Effector CD8-positive, alpha-beta T cell (primary cell): ENCODE results near the gene CEP97.
"Not testable (repeated sequence)": the region's sequence is repeated elsewhere in the genome, so short reads cannot be mapped to it uniquely, and the experiment has no call there.

Experiments
- DNase-seq: peaks from one replicate; lab custom pipeline; 2025; lab: John Stamatoyannopoulos, UW
- total RNA-seq, 4 experiments: gene quantifications; one replicate each; lab custom pipeline; 2026; lab: John Stamatoyannopoulos, UW

CEP97 gene, protein sequence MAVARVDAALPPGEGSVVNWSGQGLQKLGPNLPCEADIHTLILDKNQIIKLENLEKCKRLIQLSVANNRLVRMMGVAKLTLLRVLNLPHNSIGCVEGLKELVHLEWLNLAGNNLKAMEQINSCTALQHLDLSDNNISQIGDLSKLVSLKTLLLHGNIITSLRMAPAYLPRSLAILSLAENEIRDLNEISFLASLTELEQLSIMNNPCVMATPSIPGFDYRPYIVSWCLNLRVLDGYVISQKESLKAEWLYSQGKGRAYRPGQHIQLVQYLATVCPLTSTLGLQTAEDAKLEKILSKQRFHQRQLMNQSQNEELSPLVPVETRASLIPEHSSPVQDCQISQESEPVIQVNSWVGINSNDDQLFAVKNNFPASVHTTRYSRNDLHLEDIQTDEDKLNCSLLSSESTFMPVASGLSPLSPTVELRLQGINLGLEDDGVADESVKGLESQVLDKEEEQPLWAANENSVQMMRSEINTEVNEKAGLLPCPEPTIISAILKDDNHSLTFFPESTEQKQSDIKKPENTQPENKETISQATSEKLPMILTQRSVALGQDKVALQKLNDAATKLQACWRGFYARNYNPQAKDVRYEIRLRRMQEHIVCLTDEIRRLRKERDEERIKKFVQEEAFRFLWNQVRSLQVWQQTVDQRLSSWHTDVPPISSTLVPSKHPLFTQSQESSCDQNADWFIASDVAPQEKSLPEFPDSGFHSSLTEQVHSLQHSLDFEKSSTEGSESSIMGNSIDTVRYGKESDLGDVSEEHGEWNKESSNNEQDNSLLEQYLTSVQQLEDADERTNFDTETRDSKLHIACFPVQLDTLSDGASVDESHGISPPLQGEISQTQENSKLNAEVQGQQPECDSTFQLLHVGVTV
- 29.2 to 47.5 (median 41.3) reads per million in 4 experiments for total RNA-seq

GRCh38 chr3:101724329-101725193 lies at the start of gene CEP97:
Gene CEP97, plus strand, starts transcription at chr3:101724614. Its CDS starts 63 bp downstream, at chr3:101724677.
- peak; percentile 77 for DNase-seq

- no peak for DNase-seq
Observed at GRCh38 chr3:101675709-101676215, 48.7 kb upstream of the CEP97 start.

- no peak for DNase-seq
Observed at GRCh38 chr3:101676216-101676764, 48.1 kb upstream of the CEP97 start.

DNA sequence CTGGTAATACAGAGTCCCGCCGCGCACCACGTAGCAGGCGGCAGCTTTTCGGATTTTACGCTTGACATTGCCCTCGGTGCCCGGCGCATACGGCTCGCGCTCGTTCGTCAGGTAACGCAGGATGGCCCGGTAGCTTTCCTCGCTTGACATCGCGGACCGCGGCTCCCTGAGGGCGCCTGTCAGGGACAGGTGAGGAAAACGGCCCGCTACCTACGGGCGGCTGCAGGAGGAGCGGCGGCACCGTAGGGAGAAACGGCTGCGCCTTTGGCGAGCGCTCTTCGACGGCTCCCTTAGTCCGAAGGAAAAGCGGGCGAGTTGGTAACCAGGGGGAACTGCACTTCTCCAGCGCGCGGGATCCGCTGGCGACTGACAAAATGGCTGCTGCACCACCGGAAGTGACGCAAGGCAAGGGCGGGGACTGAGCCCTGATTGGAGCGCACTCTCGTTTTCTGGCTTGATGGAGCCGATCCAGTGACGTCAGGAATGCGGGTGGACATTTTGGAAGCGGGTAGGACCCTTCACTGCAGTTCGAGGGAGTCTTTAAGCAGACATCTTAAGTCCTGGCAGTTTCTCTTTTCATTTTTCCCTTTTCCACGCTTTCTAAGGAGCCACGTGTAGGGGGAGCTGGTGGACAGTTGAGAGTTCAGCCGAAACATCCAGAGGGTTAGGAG lies 47.5 kb upstream of the CEP97 start, which contains the start of gene ZBTB11:
TSS of gene ZBTB11 (minus strand) at position 368 of the 671 bp plus-strand sequence. CDS start at position 150, 218 bp downstream.
- no peak for DNase-seq

DNA sequence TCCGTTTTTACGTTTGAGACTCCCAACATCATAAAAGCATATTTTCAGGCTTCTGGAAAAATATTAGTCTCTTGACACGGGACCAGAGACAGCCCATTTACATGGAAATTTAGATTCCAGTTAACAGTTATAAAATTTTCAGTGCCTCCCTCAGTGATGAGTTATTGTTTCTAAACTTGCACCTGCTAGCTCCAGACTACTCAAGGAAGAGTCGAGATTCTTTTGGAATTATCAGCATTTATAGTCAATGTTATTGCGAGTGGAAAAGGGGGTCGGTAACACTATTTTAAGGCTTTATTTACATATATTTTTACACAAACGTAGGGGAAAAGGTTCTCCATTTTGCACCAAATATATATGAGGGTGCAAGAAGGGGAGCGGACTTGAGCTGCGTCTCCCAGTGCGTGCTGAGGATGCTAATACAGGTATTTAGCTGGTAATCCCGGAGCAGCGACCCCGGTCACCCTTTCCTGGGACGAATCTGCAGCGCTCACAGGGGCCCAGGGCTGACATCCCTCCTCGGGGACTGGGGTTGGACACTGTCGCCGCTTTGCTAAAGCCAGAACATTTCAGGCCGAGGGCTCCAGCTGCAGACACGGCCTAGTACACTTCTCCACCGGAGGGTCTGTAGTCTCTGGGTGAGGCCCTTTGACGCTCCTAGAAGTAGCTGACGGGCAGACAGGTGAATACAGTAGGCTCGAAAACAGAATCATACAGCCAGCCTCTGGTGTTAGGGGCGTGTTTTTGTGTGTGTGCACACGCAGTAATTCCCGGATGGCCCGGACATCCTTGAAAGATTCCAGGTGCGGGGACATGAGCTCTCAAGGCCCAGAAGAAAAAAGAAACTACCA lies 46.8 kb upstream of the CEP97 start:
- DNase-seq = no peak

- not testable (repeated sequence) for DNase-seq
Observed at GRCh38 chr3:101678837-101679236, 45.6 kb upstream of the CEP97 start.

- DNase-seq = no peak
Observed at GRCh38 chr3:101680466-101680865, 43.9 kb upstream of the CEP97 start.

- no peak for DNase-seq
Observed at GRCh38 chr3:101685050-101685400, 39.4 kb upstream of the CEP97 start.

GRCh38 chr3:101685870-101686307 lies 38.5 kb upstream of the CEP97 start:
- no peak for DNase-seq

GRCh38 chr3:101687142-101687931 lies 37.1 kb upstream of the CEP97 start:
- DNase-seq = no peak

DNA sequence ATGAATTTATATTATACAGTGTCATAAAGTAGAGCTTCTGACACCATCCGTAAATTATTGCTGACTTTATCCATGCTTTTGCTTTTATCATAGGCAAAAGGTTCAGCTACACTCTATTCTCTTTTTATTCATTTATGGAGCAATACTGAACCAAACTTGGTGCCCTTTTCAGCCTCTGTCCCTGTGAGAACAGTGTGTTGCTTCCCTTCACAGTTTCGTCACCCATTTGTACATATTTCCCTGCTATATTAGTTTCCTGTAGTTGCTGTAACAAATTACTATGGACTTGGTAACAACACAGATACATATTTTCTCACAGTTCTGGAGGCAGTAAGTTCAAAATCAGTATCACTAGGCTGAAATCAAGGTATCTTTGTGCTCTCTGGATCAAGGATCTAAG lies 35.1 kb upstream of the CEP97 start:
- no peak for DNase-seq

DNA sequence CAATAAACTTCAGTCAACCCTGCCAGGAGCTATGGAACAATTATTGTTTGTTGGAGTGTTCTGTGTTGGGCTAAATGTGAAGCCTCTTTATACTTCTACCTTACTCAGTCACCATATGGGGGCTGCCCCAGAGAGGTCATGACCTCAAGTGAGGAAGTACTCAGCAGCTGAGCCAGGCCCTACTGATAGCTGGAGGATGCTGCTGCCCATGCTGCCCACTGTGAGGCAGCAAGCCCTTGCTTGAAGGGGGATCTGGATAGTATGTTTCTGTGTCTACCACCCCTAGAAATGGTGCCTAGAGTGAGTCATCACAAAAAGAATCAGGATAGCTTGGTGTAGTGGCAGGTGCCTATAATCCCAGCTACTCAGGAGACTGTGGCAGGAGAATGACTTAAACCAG lies 33.4 kb upstream of the CEP97 start:
- DNase-seq = no peak

DNA sequence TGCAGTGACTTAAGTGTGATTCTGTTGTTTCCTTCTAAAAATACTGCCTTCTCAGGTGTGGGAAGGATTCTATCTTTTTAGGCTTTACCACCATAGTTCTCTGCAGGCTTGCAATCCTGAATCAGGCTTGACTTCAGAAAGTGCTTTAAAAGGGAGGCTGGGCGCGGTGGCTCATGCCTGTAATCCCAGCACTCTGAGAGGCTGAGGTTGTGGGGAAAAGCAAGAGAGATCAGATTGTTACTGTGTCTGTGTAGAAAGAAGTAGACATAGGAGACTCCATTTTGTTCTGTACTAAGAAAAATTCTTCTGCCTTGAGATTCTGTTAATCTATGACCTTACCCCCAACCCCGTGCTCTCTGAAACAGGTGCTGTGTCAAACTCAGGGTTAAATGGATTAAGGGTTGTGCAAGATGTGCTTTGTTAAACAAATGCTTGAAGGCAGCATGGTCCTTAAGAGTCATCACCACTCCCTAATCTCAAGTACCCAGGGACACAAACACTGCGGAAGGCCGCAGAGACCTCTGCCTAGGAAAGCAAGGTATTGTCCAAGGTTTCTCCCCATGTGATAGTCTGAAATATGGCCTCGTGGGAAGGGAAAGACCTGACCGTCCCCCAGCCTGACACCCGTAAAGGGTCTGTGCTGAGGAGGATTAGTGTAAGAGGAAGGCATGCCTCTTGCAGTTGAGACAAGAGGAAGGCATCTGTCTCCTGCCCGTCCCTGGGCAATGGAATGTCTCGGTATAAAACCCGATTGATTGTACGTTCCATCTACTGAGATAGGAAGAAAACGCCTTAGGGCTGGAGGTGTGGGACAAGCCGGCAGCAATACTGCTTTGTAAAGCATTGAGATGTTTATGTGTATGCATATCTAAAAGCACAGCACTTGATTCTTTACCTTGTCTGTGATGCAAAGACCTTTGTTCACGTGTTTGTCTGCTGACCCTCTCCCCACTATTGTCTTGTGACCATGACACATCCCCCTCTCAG lies 32.4 kb upstream of the CEP97 start:
- DNase-seq = not testable (repeated sequence)

- not testable (repeated sequence) for DNase-seq
Observed at GRCh38 chr3:101693540-101693939, 30.9 kb upstream of the CEP97 start.

- not testable (repeated sequence) for DNase-seq
Observed at GRCh38 chr3:101694836-101695235, 29.6 kb upstream of the CEP97 start.

GRCh38 chr3:101695779-101696372 lies 28.5 kb upstream of the CEP97 start:
- DNase-seq = no peak
